GM19463 (cell line): Measurements from ENCODE around the gene CD63.
A peak's percentile ranks its signal among the peaks of the same experiment; 100 is the strongest.

Experiments
- ATAC-seq: cut with Tn5 transposase; IDR thresholded peaks from one replicate; pipeline ENCODE4 v1.9.1; 2021; ENCODE audit warnings: mild to moderate bottlenecking, moderate library complexity; ENCODE audit not compliant: unreplicated experiment

CD63 gene

GRCh38 chr12:55741931-55742680, 13.3 kb upstream of the CD63 start:
- no peak for ATAC-seq

GRCh38 chr12:55739025-55739378, 10.2 kb upstream of the CD63 start:
- ATAC-seq: no peak

- peak; percentile 80 for ATAC-seq
Measured at GRCh38 chr12:55738123-55739024, 9.6 kb upstream of the CD63 start.

GRCh38 chr12:55737581-55738122, 8.8 kb upstream of the CD63 start:
- peak; percentile 6 for ATAC-seq

- no peak for ATAC-seq
Measured at GRCh38 chr12:55736780-55737580, 8.2 kb upstream of the CD63 start.

GRCh38 chr12:55736076-55736475, 7.3 kb upstream of the CD63 start:
- no peak for ATAC-seq

GRCh38 chr12:55734595-55734994, 5.8 kb upstream of the CD63 start:
- no peak for ATAC-seq

- no peak for ATAC-seq
Measured at GRCh38 chr12:55733858-55734257, 5.0 kb upstream of the CD63 start.

GRCh38 chr12:55733021-55733555, 4.3 kb upstream of the CD63 start:
- ATAC-seq: no peak

GRCh38 chr12:55732288-55732687, 3.5 kb upstream of the CD63 start:
- no peak for ATAC-seq

- peak; percentile 36 for ATAC-seq
Measured at GRCh38 chr12:55729819-55730818, 1.3 kb upstream of the CD63 start.

GRCh38 chr12:55728186-55728938, 447 bp downstream of the CD63 start:
- ATAC-seq: peak; percentile 16

- ATAC-seq: no peak
Measured at GRCh38 chr12:55727643-55728185, 1.1 kb downstream of the CD63 start.

GRCh38 chr12:55726971-55727370, 1.8 kb downstream of the CD63 start:
- no peak for ATAC-seq

- no peak for ATAC-seq
Measured at GRCh38 chr12:55725556-55725955, 3.3 kb downstream of the CD63 start.

- ATAC-seq: no peak
Measured at GRCh38 chr12:55724940-55725309, 3.9 kb downstream of the CD63 start.

- no peak for ATAC-seq
Measured at GRCh38 chr12:55724226-55724939, 4.4 kb downstream of the CD63 start.
